Tibial artery (tissue), 4 donors: ENCODE results near the gene PRDM10.
"Not testable (repeated sequence)": the region's sequence is repeated elsewhere in the genome, so short reads cannot be mapped to it uniquely, and the experiment has no call there.

ENCODE experiments used
- DNase-seq, 2 donors: peaks; one replicate each; pipeline ENCODE4 v3.0.0-alpha.2; 2019
- H3K27ac ChIP-seq, 2 donors: fragments of 200-600 bp; sonication (generic) in 1 of 2; 1 replicate in 1 of 2; 2 replicates in 1 of 2; pipeline ENCODE4 v1.5.1; 2018 to 2019; ENCODE audit warnings: mild to moderate bottlenecking in 1 of 2
- H3K27me3 ChIP-seq, 2 donors: fragments of 200-600 bp; sonication (generic) in 1 of 2; one replicate each; pipeline versions ENCODE4 v1.5.1 to v1.6.0; 2016 to 2019
- H3K36me3 ChIP-seq, 3 donors: fragments of 200-600 bp; sonication (generic) in 2 of 3; one replicate each; pipeline ENCODE4 v1.5.1; 2016 to 2019; ENCODE audit warnings: mild to moderate bottlenecking in 2 of 3
- H3K4me1 ChIP-seq, 4 donors: fragments of 200-600 bp; sonication (generic) in 2 of 4; 1 replicate in 3 of 4; 2 replicates in 1 of 4; pipeline ENCODE4 v1.5.1; 2016 to 2019
- H3K4me3 ChIP-seq, 2 donors: fragments of 200-600 bp; sonication (generic) in 1 of 2; 1 replicate in 1 of 2; 2 replicates in 1 of 2; pipeline ENCODE4 v1.5.1; 2018 to 2019; ENCODE audit warnings: mild to moderate bottlenecking in 2 of 2
- H3K9me3 ChIP-seq, 3 donors: fragments of 200-600 bp; sonication (generic) in 1 of 3; one replicate each; pipeline ENCODE4 v1.5.1; 2016 to 2019
- intact Hi-C: fragments of 100-400 bp; cut with DNase I; formaldehyde crosslinking; loops from one replicate; pipeline ENCODE4 v1.15.0; 2023; ENCODE audit warnings: low total_unique reads
- TF ChIP-seq, protein P1 (sequence below), 2 experiments: fragments of 200-600 bp in 1 of 2; fragments of 450-650 bp in 1 of 2; IDR thresholded peaks; one replicate each; pipeline ENCODE4 v1.5.1; 2017 to 2019; ENCODE audit warnings: antibody characterized with exemption in 2 of 2, mild to moderate bottlenecking in 1 of 2, moderate library complexity in 1 of 2

PRDM10 gene

GRCh38 chr11:129888451-129888850 lies 114.2 kb downstream of the PRDM10 start:
- Histone ChIP-seq H3K27ac (no peak overlapping the region), H3K27me3 (no peaks in the 10 kb centered on the region), H3K9me3 (no peaks in the 10 kb centered on the region), H3K4me1 (no peaks in the 10 kb centered on the region), H3K4me3 (no peak overlapping the region), H3K36me3 (peaks cover 80 to 92% (median 83%) of the 10 kb centered on the region in 3 donors)
- intact Hi-C loops: no loop called here
- TF ChIP-seq, protein P1, sequence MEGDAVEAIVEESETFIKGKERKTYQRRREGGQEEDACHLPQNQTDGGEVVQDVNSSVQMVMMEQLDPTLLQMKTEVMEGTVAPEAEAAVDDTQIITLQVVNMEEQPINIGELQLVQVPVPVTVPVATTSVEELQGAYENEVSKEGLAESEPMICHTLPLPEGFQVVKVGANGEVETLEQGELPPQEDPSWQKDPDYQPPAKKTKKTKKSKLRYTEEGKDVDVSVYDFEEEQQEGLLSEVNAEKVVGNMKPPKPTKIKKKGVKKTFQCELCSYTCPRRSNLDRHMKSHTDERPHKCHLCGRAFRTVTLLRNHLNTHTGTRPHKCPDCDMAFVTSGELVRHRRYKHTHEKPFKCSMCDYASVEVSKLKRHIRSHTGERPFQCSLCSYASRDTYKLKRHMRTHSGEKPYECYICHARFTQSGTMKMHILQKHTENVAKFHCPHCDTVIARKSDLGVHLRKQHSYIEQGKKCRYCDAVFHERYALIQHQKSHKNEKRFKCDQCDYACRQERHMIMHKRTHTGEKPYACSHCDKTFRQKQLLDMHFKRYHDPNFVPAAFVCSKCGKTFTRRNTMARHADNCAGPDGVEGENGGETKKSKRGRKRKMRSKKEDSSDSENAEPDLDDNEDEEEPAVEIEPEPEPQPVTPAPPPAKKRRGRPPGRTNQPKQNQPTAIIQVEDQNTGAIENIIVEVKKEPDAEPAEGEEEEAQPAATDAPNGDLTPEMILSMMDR (IDR thresholded peaks at IDR 0.05): no peak
- DNase-seq: no peak

DNA sequence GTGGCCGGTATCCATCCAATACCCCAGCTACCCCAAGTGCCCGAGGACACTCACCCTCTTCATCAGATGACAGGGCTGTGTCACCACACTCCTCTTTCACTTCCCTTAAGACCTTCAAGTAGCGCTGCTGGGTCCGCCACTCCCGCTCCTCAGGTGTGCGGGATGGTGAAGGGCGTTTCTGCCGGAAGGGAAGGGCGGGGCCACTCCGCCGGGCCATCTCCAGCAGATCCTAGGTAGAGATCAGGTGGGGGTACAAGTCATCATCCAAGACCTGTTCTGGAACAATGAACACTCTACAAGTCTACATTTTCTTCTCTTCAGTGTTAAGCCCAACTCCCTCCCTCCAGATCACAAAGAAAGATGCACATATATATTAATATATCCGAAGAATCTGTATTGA lies 117.3 kb downstream of the PRDM10 start:
- no peaks in the 10 kb centered on the region for H3K27me3 ChIP-seq
- intact Hi-C loops: no loop called here
- H3K9me3 ChIP-seq: no peaks in the 10 kb centered on the region
- TF ChIP-seq, protein P1 (IDR thresholded peaks at IDR 0.05): no peak
- no peak overlapping the region for H3K27ac ChIP-seq
- no peak for DNase-seq
- peaks cover 94 to 98% (median 94%) of the 10 kb centered on the region in 3 donors for H3K36me3 ChIP-seq
- H3K4me1 ChIP-seq: no peaks in the 10 kb centered on the region
- H3K4me3 ChIP-seq: no peak overlapping the region

GRCh38 chr11:129884581-129884980 lies 118.1 kb downstream of the PRDM10 start:
- intact Hi-C loops: no loop called here
- no peaks in the 10 kb centered on the region for H3K4me1 ChIP-seq
- H3K36me3 ChIP-seq: peaks cover 93 to 100% (median 100%) of the 10 kb centered on the region in 3 donors
- TF ChIP-seq, protein P1 (IDR thresholded peaks at IDR 0.05): no peak
- DNase-seq: no peak
- H3K4me3 ChIP-seq: no peak overlapping the region
- no peak overlapping the region for H3K27ac ChIP-seq
- H3K27me3 ChIP-seq: no peaks in the 10 kb centered on the region
- no peaks in the 10 kb centered on the region for H3K9me3 ChIP-seq

DNA sequence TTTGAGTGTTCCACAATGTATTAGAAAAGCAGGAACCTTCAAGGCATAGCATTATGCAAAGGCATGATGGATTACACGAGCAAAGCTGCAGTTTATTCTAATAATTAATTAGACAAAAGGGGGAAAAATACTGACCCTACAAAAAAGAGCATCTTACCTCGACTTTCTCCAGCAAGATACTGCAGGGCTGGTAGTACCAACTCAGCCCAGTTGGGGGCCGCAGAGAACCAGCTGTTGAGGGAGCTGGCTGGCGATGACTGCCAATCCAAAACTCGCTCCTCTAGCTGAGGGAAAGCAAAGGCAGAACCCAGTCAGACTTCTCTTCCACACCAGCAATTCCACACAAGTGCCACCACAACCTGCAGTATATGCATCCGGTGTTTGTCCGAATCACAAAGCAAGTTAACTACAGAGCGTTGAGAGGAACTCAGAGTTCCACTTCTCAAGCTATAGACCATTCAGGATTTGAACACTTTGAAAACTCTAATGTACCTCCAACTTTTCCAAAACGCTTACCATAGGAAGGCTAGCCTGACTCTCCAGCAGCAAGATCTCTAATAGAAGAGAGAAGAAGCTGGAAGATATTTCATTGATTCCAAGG lies 121.0 kb downstream of the PRDM10 start:
- Histone ChIP-seq H3K4me1 (no peaks in the 10 kb centered on the region), H3K27ac (no peak overlapping the region), H3K9me3 (no peaks in the 10 kb centered on the region), H3K4me3 (no peak overlapping the region), H3K36me3 (peaks cover 89 to 100% (median 100%) of the 10 kb centered on the region in 3 donors), H3K27me3 (no peaks in the 10 kb centered on the region)
- TF ChIP-seq, protein P1 (IDR thresholded peaks at IDR 0.05): no peak
- no peak for DNase-seq
- intact Hi-C loops: no loop called here

DNA sequence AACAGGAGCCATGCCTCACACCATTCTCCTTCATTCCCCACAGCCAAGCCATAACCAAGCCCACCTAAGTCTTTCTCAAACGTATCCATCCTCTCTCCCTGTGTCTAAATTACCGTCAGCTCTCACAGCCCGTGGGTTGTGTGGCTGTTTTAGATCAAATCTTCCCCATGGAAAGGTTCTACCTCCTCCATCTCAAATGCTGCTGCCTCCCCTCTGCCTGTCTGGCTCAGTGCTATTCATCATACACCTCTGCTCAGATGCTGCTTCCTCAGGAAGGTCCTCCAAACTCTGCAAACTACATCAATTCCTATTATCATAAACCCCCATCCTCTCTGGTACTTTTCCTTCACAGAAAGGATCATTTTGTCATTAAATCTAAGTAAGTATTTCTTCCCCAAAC lies 122.3 kb downstream of the PRDM10 start:
- peaks cover 89 to 100% (median 100%) of the 10 kb centered on the region in 3 donors for H3K36me3 ChIP-seq
- no peaks in the 10 kb centered on the region for H3K9me3 ChIP-seq
- intact Hi-C loops: no loop called here
- no peak overlapping the region for H3K4me3 ChIP-seq
- TF ChIP-seq, protein P1 (IDR thresholded peaks at IDR 0.05): no peak
- no peak overlapping the region for H3K27ac ChIP-seq
- no peak for DNase-seq
- H3K27me3 ChIP-seq: no peaks in the 10 kb centered on the region
- H3K4me1 ChIP-seq: no peaks in the 10 kb centered on the region

DNA sequence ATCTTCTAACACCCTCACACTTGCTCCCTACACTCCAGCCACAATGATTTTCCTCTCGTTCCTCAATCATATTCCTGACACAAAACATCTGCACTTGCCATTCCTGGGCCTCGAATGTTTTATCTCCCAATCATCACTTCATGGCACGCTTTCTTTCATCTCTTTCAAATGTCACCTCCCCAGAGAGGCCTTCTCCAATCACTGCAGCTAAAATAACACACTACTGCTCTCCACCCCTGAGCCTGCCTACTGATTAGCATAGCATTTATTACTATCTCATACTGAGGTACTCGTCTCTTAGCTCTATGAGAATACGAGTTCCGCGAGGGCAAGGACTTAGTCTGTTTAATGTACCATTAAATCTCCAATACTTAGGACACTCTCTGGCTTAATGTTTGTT lies 130.7 kb downstream of the PRDM10 start:
- intact Hi-C loops: no loop called here

DNA sequence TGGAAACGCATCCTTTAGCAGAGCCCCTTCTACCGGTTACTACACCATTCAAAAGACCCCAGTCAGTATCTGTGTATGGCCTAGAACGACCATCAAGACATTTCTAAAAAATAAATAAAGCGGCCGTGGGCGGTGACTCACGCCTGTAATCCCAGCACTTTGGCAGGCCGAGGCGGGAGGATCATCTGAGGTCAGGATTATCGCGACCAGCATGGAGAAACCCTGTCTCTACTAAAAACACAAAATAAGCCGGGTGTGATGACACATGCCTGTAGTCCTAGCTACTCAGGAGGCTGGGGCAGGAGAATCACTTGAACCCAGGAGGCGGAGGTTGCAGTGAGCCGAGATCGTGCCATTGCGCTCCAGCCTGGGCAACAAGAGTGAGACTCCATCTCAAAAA lies 134.0 kb downstream of the PRDM10 start:
- DNase-seq, intact Hi-C loops, H3K4me3 ChIP-seq, H3K9me3 ChIP-seq, H3K4me1 ChIP-seq, H3K27me3 ChIP-seq, H3K27ac ChIP-seq: not testable (repeated sequence)
- H3K36me3 ChIP-seq: peaks cover 86 to 100% (median 97%) of the 10 kb centered on the region in 3 donors

More for the DNA sequence above, 130.7 kb downstream of the PRDM10 start:
- Histone ChIP-seq H3K9me3 (no peaks in the 10 kb centered on the region), H3K27ac (no peak overlapping the region), H3K4me3 (no peak overlapping the region), H3K27me3 (no peaks in the 10 kb centered on the region), H3K4me1 (no peaks in the 10 kb centered on the region), H3K36me3 (peaks cover 88 to 100% (median 98%) of the 10 kb centered on the region in 3 donors)
- no peak for DNase-seq
- TF ChIP-seq, protein P1 (IDR thresholded peaks at IDR 0.05): no peak
